ENCODE data around the gene PAIP2B.

Gene PAIP2B

DNA sequence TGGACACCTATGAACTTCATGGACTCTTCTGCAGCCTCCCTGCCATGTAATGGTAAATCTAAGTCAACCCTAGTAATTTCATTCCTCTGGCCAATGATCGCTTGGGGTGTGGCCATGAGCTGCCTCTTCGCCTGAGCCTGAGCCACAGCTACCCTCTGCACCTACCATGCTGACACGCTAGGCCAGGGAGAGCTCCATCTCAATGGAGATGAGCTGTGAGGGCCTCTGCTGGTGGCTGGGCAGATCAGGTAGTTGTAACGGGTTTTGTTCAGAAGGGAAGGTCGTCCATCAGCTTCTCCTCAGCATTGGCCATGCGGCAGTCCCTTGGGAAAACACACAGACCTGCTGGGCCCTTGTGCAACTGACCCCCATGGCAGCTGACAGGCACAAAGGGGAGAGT, 72.1 kb downstream of the PAIP2B start:
- in situ Hi-C loops (cut with MboI; ENCODE audit: low sequenced_read_pairs), result loop anchor here (25.0 kb wide), 1 partner anchor 358 kb away; no protein-coding TSS in a partner anchor

DNA sequence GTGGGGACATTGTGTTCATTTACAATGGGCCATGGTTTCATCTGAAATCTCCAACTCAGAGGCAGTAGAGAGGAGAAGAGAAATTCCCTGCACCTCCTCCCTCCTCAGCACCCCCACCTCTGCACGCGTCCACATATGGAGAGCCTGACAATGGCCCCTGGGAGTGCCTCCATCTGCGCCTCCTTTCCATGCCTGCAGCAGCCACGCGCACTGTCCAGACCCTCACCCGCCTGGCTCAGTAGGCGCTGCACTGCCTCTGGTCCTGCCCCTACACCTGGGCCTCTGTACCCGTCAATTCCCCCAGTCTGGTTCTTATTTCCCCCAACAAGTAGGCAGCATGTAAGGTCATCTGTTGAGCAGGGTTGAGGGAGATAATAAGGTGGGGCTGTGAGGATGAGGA, 72.6 kb downstream of the PAIP2B start:
- in situ Hi-C loops (cut with MboI; ENCODE audit: low sequenced_read_pairs), result loop anchor here (25.0 kb wide), 1 partner anchor 358 kb away; no protein-coding TSS in a partner anchor

- in situ Hi-C loops (cut with MboI; ENCODE audit: low sequenced_read_pairs), result loop anchor here (25.0 kb wide), 1 partner anchor 359 kb away; no protein-coding TSS in a partner anchor
These were observed 73.2 kb downstream of the PAIP2B start for GRCh38 chr2:71153585-71154224.

- in situ Hi-C loops (cut with MboI; ENCODE audit: low sequenced_read_pairs), result loop anchor here (25.0 kb wide), 1 partner anchor 361 kb away; no protein-coding TSS in a partner anchor
These were observed 75.3 kb downstream of the PAIP2B start for GRCh38 chr2:71151620-71152019.

- in situ Hi-C loops (cut with MboI; ENCODE audit: low sequenced_read_pairs), result loop anchor here (25.0 kb wide), 1 partner anchor 362 kb away; no protein-coding TSS in a partner anchor
These were observed 76.7 kb downstream of the PAIP2B start for GRCh38 chr2:71150082-71150816.

- in situ Hi-C loops (cut with MboI; ENCODE audit: low sequenced_read_pairs), result no loop called here
These were observed 78.3 kb downstream of the PAIP2B start for GRCh38 chr2:71148506-71149063.

- in situ Hi-C loops (cut with MboI; ENCODE audit: low sequenced_read_pairs), result no loop called here
These were observed 83.1 kb downstream of the PAIP2B start for GRCh38 chr2:71143782-71144181.

- in situ Hi-C loops (cut with MboI; ENCODE audit: low sequenced_read_pairs), result no loop called here
These were observed 90.7 kb downstream of the PAIP2B start for GRCh38 chr2:71136174-71136573.

- in situ Hi-C loops (cut with MboI; ENCODE audit: low sequenced_read_pairs), result no loop called here
These were observed 93.3 kb downstream of the PAIP2B start for GRCh38 chr2:71133603-71134002.
